Liver (tissue), 9 donors: Measurements from ENCODE around the gene RBMS3. TPM values are rescaled to one million over a fixed set of nuclear protein-coding genes. Genes with fewer than 3 reads are reported as not detected.

Source experiments
- DNase-seq: peaks from one replicate; pipeline ENCODE4 v3.0.0-alpha.2; 2017; ENCODE audit warnings: low spot score
- H3K27ac ChIP-seq, 2 donors: one replicate each; pipeline ENCODE4 v1.7.0; 2013; ENCODE audit warnings: inconsistent platforms in 2 of 2, low read length in 2 of 2, control low read depth in 1 of 2, low read depth in 1 of 2, mild to moderate bottlenecking in 1 of 2
- H3K27me3 ChIP-seq, 4 donors: one replicate each; pipeline versions ENCODE4 v1.6.1 to v1.7.0; 2013; ENCODE audit warnings: low read length in 3 of 4, inconsistent platforms in 1 of 4, mild to moderate bottlenecking in 1 of 4, moderate library complexity in 1 of 4; ENCODE audit not compliant: control insufficient read depth in 4 of 4, insufficient read depth in 4 of 4
- H3K36me3 ChIP-seq, 4 donors: one replicate each; pipeline versions ENCODE4 v1.6.1 to v1.7.0; 2013; ENCODE audit warnings: low read length in 3 of 4, mild to moderate bottlenecking in 3 of 4, low read depth in 1 of 4, moderate library complexity in 1 of 4; ENCODE audit not compliant: control insufficient read depth in 4 of 4, insufficient read depth in 3 of 4
- H3K4me1 ChIP-seq, 4 donors: one replicate each; pipeline versions ENCODE4 v1.6.1 to v1.7.0; 2013; ENCODE audit warnings: low read length in 3 of 4, mild to moderate bottlenecking in 3 of 4, moderate library complexity in 1 of 4; ENCODE audit not compliant: control insufficient read depth in 4 of 4, insufficient read depth in 4 of 4
- H3K4me3 ChIP-seq, 3 donors: one replicate each; pipeline versions ENCODE4 v1.6.1 to v1.7.0; 2013; ENCODE audit warnings: low read length in 3 of 3, control low read depth in 1 of 3, low read depth in 1 of 3, mild to moderate bottlenecking in 1 of 3
- H3K9ac ChIP-seq, 2 donors: one replicate each; pipeline ENCODE4 v1.7.0; 2013; ENCODE audit warnings: low read length in 2 of 2, mild to moderate bottlenecking in 2 of 2, moderate library complexity in 2 of 2, control low read depth in 1 of 2, low read depth in 1 of 2
- H3K9me3 ChIP-seq, 4 donors: one replicate each; pipeline versions ENCODE4 v1.6.1 to v1.7.0; 2013; ENCODE audit warnings: low read length in 3 of 4; ENCODE audit not compliant: control insufficient read depth in 4 of 4
- EGR1 ChIP-seq, 2 donors: IDR thresholded peaks; 2 replicates each; pipeline ENCODE4 v1.6.1; 2016 to 2018; ENCODE audit warnings: antibody characterized with exemption in 2 of 2, low read depth in 2 of 2
- FOXA1 ChIP-seq: IDR thresholded peaks from 2 replicates; pipeline ENCODE4 v1.6.1; 2016; ENCODE audit warnings: antibody characterized with exemption
- FOXA2 ChIP-seq: IDR thresholded peaks from 2 replicates; pipeline ENCODE4 v1.6.1; 2016; ENCODE audit warnings: antibody characterized with exemption
- GABPA ChIP-seq, 2 donors: IDR thresholded peaks in 1 of 2; conservative IDR thresholded peaks in 1 of 2; 2 replicates each; pipeline ENCODE4 v1.6.1; 2016; ENCODE audit warnings: antibody characterized with exemption in 2 of 2, mild to moderate bottlenecking in 1 of 2, moderate library complexity in 1 of 2
- HNF4A ChIP-seq, 2 donors: conservative IDR thresholded peaks; 2 replicates each; pipeline ENCODE4 v1.6.1; 2016; ENCODE audit warnings: antibody characterized with exemption in 2 of 2, mild to moderate bottlenecking in 2 of 2
- HNF4G ChIP-seq: IDR thresholded peaks from 2 replicates; pipeline ENCODE4 v1.6.1; 2016; ENCODE audit warnings: antibody characterized with exemption
- JUND ChIP-seq, 2 donors: IDR thresholded peaks; 2 replicates each; pipeline ENCODE4 v1.6.1; 2016; ENCODE audit warnings: antibody characterized with exemption in 2 of 2
- RAD21 ChIP-seq, 2 donors: IDR thresholded peaks; 2 replicates each; pipeline ENCODE4 v1.6.1; 2016; ENCODE audit warnings: antibody characterized with exemption in 2 of 2, mild to moderate bottlenecking in 2 of 2
- SP1 ChIP-seq: IDR thresholded peaks from 2 replicates; pipeline ENCODE4 v1.6.1; 2018; ENCODE audit warnings: antibody characterized with exemption, mild to moderate bottlenecking
- TAF1 ChIP-seq: conservative IDR thresholded peaks from 2 replicates; pipeline ENCODE4 v1.6.1; 2016; ENCODE audit warnings: antibody characterized with exemption, mild to moderate bottlenecking
- YY1 ChIP-seq: IDR thresholded peaks from 2 replicates; pipeline ENCODE4 v1.6.1; 2016; ENCODE audit warnings: antibody characterized with exemption, mild to moderate bottlenecking
- WGBS: extraction: QIAGEN DNeasy Blood & Tissue Kit; methylation state at CpG from one replicate; pipeline ENCODE4 v1.1.7; 2013; 5-methylcytosine and 5-hydroxymethylcytosine counted together
- polyA plus RNA-seq, 2 donors: library from polyadenylated mRNA; stranded (reverse) in 1 of 2; unstranded in 1 of 2; fragments of 200-250 nt in 1 of 2; fragments of >200 nt in 1 of 2; fragmentation: Nextera tagmentation in 1 of 2; extraction: Ambion mirVana in 1 of 2; gene quantifications; one replicate each; pipeline versions ENCODE4 v1.2.1 to v1.2.3, GENCODE V29; 2013 to 2015
- total RNA-seq, 2 donors: library from RNA; depleted of rRNA; stranded (reverse); fragments of >200 nt; gene quantifications; one replicate each; pipeline ENCODE4 v1.2.3, GENCODE V29; 2014
- TF ChIP-seq, protein P1 (sequence below): IDR thresholded peaks from 2 replicates; pipeline ENCODE4 v1.6.1; 2016; ENCODE audit warnings: antibody characterized with exemption
- TF ChIP-seq, protein P2 (sequence below): IDR thresholded peaks from 2 replicates; pipeline ENCODE4 v1.6.1; 2016; ENCODE audit warnings: antibody characterized with exemption, mild to moderate bottlenecking
- TF ChIP-seq, protein P3 (sequence below): IDR thresholded peaks from 2 replicates; pipeline ENCODE4 v1.6.1; 2016; ENCODE audit warnings: antibody characterized with exemption
- TF ChIP-seq, protein P4 (sequence below): IDR thresholded peaks from 2 replicates; pipeline ENCODE4 v1.6.1; 2016; ENCODE audit warnings: antibody characterized with exemption
- TF ChIP-seq, protein P5 (sequence below): fragments of 150-350 bp; IDR thresholded peaks from 2 replicates; pipeline ENCODE4 v1.5.1; 2017; ENCODE audit warnings: improper control_type of control experiment, low read depth, low read length; ENCODE audit not compliant: missing input control
- donor health status: healthy.
- donor health status: healthy.
- donor health status: healthy.
- donor health status: healthy.
- donor health status: healthy.

Gene RBMS3
- total and polyA plus RNA-seq, 4 donors = 1.2 to 14.9 (median 9.3) TPM

DNA sequence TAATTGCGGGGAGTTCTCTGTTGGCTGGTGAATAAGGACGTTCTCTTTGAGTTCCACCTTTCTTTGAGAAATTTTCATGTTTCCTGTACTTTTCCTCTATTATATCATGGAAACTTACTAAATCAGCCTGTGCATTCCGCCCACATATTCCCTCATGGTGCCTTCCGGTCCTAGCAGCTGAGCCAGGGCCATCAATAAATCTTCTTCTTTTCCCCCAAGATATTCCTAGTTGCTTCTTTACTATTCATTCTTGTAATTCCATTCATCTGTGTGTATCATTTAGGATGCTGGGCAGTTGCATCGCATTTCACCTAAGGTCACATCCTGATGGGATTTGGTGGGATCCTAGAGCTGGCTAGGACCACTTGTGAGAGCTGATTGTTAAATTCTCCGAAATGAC is 139.2 kb downstream of the RBMS3 start:
- H3K27me3 ChIP-seq = no peaks in the 10 kb centered on the region
- no peaks in the 10 kb centered on the region for H3K9me3 ChIP-seq
- no peaks in the 10 kb centered on the region for H3K4me1 ChIP-seq
- no peak overlapping the region for H3K4me3 ChIP-seq
- WGBS = 93% methylated on average over 6 of the region's 6 CpGs
- TF ChIP-seq, protein P1, sequence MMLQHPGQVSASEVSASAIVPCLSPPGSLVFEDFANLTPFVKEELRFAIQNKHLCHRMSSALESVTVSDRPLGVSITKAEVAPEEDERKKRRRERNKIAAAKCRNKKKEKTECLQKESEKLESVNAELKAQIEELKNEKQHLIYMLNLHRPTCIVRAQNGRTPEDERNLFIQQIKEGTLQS = no peak
- TF ChIP-seq JUND (IDR thresholded peaks at IDR 0.05) = no peak
- TF ChIP-seq HNF4A (conservative IDR thresholded peaks at IDR 0.05) = no peak
- TF ChIP-seq TAF1 = no peak
- no peak for TF ChIP-seq FOXA1
- no peak for TF ChIP-seq FOXA2
- TF ChIP-seq, protein P2, sequence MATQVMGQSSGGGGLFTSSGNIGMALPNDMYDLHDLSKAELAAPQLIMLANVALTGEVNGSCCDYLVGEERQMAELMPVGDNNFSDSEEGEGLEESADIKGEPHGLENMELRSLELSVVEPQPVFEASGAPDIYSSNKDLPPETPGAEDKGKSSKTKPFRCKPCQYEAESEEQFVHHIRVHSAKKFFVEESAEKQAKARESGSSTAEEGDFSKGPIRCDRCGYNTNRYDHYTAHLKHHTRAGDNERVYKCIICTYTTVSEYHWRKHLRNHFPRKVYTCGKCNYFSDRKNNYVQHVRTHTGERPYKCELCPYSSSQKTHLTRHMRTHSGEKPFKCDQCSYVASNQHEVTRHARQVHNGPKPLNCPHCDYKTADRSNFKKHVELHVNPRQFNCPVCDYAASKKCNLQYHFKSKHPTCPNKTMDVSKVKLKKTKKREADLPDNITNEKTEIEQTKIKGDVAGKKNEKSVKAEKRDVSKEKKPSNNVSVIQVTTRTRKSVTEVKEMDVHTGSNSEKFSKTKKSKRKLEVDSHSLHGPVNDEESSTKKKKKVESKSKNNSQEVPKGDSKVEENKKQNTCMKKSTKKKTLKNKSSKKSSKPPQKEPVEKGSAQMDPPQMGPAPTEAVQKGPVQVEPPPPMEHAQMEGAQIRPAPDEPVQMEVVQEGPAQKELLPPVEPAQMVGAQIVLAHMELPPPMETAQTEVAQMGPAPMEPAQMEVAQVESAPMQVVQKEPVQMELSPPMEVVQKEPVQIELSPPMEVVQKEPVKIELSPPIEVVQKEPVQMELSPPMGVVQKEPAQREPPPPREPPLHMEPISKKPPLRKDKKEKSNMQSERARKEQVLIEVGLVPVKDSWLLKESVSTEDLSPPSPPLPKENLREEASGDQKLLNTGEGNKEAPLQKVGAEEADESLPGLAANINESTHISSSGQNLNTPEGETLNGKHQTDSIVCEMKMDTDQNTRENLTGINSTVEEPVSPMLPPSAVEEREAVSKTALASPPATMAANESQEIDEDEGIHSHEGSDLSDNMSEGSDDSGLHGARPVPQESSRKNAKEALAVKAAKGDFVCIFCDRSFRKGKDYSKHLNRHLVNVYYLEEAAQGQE = no peak
- TF ChIP-seq, protein P3, sequence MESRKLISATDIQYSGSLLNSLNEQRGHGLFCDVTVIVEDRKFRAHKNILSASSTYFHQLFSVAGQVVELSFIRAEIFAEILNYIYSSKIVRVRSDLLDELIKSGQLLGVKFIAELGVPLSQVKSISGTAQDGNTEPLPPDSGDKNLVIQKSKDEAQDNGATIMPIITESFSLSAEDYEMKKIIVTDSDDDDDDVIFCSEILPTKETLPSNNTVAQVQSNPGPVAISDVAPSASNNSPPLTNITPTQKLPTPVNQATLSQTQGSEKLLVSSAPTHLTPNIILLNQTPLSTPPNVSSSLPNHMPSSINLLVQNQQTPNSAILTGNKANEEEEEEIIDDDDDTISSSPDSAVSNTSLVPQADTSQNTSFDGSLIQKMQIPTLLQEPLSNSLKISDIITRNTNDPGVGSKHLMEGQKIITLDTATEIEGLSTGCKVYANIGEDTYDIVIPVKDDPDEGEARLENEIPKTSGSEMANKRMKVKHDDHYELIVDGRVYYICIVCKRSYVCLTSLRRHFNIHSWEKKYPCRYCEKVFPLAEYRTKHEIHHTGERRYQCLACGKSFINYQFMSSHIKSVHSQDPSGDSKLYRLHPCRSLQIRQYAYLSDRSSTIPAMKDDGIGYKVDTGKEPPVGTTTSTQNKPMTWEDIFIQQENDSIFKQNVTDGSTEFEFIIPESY = no peak
- TF ChIP-seq HNF4G = no peak
- no peak for TF ChIP-seq RAD21 (IDR thresholded peaks at IDR 0.05)
- no peak for TF ChIP-seq YY1
- no peak for TF ChIP-seq EGR1 (IDR thresholded peaks at IDR 0.05; ENCODE audit: low read depth in 2 of 2)
- TF ChIP-seq SP1 = no peak
- TF ChIP-seq GABPA (IDR thresholded peaks at IDR 0.05 in 1 of 2, conservative IDR thresholded peaks at IDR 0.05 in 1 of 2) = no peak
- TF ChIP-seq, protein P4, sequence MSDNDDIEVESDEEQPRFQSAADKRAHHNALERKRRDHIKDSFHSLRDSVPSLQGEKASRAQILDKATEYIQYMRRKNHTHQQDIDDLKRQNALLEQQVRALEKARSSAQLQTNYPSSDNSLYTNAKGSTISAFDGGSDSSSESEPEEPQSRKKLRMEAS = no peak
- H3K9ac ChIP-seq = no peak overlapping the region
- no peak overlapping the region for H3K27ac ChIP-seq
- H3K36me3 ChIP-seq = no peaks in the 10 kb centered on the region
- no peak for DNase-seq

DNA sequence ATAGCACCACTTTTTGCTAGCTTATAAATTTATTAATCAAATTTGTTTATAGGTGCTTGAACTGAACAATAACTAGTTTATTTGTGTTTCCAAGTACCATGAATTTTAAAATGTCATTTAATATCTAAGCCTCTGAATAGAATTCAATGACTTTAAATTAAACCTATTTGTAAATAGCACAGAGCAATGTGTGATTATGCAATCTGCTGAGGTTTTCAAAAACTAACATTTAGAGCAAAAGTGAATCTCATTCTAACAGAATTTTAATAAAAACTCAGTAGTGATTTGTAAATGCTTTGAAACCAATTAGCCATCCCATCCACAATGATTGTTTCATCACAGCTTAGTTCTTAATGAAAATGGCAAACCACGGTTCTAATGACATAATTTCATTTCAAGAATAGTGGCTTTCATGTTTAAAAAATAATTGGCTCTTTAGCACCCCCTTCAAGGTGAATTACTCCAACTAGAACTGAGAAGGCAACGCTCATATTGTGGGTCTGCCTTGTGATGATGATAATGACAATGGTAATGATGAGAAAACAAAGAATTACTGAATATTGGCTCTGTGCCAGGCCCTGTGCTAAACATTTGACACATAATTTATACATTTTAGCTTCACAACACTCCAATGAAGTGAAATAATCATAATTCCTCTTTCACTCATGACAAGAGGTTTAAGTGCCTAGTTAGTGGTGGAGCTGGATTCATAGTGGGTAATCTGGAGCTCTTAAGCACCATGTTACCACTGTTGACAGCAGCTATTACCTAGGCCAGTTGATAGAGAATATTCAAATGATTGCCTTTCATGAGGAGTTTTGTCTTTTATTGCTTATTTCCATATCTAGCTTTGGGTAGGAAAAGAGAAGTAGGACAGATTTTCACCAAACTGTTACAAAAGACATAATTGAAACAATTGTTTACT is 145.7 kb downstream of the RBMS3 start:
- 89% methylated on average over 2 of the region's 2 CpGs for WGBS
- Histone ChIP-seq H3K36me3 (no peaks in the 10 kb centered on the region), H3K4me1 (no peaks in the 10 kb centered on the region), H3K9me3 (no peaks in the 10 kb centered on the region), H3K9ac (no peak overlapping the region), H3K27ac (no peak overlapping the region), H3K4me3 (no peak overlapping the region), H3K27me3 (no peaks in the 10 kb centered on the region)
- TF ChIP-seq, protein P5, sequence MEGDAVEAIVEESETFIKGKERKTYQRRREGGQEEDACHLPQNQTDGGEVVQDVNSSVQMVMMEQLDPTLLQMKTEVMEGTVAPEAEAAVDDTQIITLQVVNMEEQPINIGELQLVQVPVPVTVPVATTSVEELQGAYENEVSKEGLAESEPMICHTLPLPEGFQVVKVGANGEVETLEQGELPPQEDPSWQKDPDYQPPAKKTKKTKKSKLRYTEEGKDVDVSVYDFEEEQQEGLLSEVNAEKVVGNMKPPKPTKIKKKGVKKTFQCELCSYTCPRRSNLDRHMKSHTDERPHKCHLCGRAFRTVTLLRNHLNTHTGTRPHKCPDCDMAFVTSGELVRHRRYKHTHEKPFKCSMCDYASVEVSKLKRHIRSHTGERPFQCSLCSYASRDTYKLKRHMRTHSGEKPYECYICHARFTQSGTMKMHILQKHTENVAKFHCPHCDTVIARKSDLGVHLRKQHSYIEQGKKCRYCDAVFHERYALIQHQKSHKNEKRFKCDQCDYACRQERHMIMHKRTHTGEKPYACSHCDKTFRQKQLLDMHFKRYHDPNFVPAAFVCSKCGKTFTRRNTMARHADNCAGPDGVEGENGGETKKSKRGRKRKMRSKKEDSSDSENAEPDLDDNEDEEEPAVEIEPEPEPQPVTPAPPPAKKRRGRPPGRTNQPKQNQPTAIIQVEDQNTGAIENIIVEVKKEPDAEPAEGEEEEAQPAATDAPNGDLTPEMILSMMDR = no peak
- no peak for DNase-seq
